Kasumi-1 (cell line): ENCODE results near the gene GPC4.
"Not testable (repeated sequence)": the region's sequence is repeated elsewhere in the genome, so short reads cannot be mapped to it uniquely, and the experiment has no call there.

Source experiments
- DNase-seq, 2 experiments: peaks; one replicate each; lab custom pipeline; 2025; lab: John Stamatoyannopoulos, UW

Gene GPC4

GRCh38 chrX:133305348-133305747 is 109.9 kb downstream of the GPC4 start:
- no peak for DNase-seq

GRCh38 chrX:133302775-133303445 is 112.4 kb downstream of the GPC4 start:
- no peak for DNase-seq

GRCh38 chrX:133300591-133300990 is 114.7 kb downstream of the GPC4 start:
- no peak for DNase-seq

GRCh38 chrX:133297284-133297683 is 118.0 kb downstream of the GPC4 start:
- no peak for DNase-seq

- DNase-seq = no peak
Observed at GRCh38 chrX:133294126-133294525, 121.2 kb downstream of the GPC4 start.

- DNase-seq = no peak
Observed at GRCh38 chrX:133290076-133290475, 125.2 kb downstream of the GPC4 start.

GRCh38 chrX:133287860-133288259 is 127.4 kb downstream of the GPC4 start:
- DNase-seq = no peak

GRCh38 chrX:133285341-133285740 is 129.9 kb downstream of the GPC4 start:
- DNase-seq = no peak

GRCh38 chrX:133279112-133279730 is 136.1 kb downstream of the GPC4 start:
- not testable (repeated sequence) for DNase-seq

GRCh38 chrX:133273180-133273579 is 142.1 kb downstream of the GPC4 start:
- no peak for DNase-seq

GRCh38 chrX:133269168-133269567 is 146.1 kb downstream of the GPC4 start:
- DNase-seq = no peak

GRCh38 chrX:133267621-133268020 is 147.7 kb downstream of the GPC4 start:
- DNase-seq = no peak

- no peak for DNase-seq
Observed at GRCh38 chrX:133265331-133265730, 150.0 kb downstream of the GPC4 start.

GRCh38 chrX:133258481-133258880 is 156.8 kb downstream of the GPC4 start:
- DNase-seq = no peak

- DNase-seq = peak in 1 of 2 experiments; percentile 2
Observed at GRCh38 chrX:133254666-133255065, 160.6 kb downstream of the GPC4 start.

GRCh38 chrX:133251204-133251603 is 164.1 kb downstream of the GPC4 start:
- no peak for DNase-seq

- no peak for DNase-seq
Observed at GRCh38 chrX:133250184-133251100, 164.8 kb downstream of the GPC4 start.
